Measurements from ENCODE around the gene CAB39. TPM values are rescaled to one million over a fixed set of nuclear protein-coding genes. Genes with fewer than 3 reads are reported as not detected.

Gene CAB39
- total RNA-seq, 1 experiment from 2014 or later, result 88.7 TPM

DNA sequence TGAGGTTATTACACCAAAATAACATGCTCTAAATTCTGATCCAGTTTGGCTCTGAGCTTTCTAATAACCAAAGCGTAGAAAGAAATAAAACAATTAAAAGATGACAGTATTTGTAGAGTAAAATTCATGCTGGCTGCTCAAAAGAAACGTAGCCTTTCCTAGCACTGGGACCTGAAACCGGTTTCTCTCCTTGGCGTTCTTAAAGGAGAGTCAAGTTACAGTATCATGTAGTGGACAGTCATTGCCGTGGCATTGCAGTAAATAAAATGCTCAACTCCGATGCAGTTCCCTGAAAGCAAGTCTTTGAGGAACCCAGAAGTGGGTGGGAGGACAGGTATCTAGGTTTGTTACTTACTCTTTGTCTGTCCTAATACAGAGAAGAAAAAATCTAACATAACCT is 99.4 kb downstream of the CAB39 start:
- BruUV-seq (replicated peaks), result TSS peak; percentile 9
- H3K4me3 Mint-ChIP-seq (ENCODE audit: low read depth, unreplicated experiment), result no peak overlapping the region
- no peaks in the 10 kb centered on the region for H3K4me1 Mint-ChIP-seq (ENCODE audit: low read depth, unreplicated experiment)
- TF ChIP-seq, protein P1, sequence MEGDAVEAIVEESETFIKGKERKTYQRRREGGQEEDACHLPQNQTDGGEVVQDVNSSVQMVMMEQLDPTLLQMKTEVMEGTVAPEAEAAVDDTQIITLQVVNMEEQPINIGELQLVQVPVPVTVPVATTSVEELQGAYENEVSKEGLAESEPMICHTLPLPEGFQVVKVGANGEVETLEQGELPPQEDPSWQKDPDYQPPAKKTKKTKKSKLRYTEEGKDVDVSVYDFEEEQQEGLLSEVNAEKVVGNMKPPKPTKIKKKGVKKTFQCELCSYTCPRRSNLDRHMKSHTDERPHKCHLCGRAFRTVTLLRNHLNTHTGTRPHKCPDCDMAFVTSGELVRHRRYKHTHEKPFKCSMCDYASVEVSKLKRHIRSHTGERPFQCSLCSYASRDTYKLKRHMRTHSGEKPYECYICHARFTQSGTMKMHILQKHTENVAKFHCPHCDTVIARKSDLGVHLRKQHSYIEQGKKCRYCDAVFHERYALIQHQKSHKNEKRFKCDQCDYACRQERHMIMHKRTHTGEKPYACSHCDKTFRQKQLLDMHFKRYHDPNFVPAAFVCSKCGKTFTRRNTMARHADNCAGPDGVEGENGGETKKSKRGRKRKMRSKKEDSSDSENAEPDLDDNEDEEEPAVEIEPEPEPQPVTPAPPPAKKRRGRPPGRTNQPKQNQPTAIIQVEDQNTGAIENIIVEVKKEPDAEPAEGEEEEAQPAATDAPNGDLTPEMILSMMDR (IDR thresholded peaks at IDR 0.05; ENCODE audit: unreplicated experiment), result no peak
- no peaks in the 10 kb centered on the region for H3K27me3 Mint-ChIP-seq (ENCODE audit: unreplicated experiment)
- CTCF ChIA-PET, result no interaction called here
- no peak overlapping the region for H3K27ac Mint-ChIP-seq (ENCODE audit: unreplicated experiment)
- no peak for DNase-seq
- no peaks in the 10 kb centered on the region for H3K9me3 Mint-ChIP-seq (ENCODE audit: low read depth, unreplicated experiment)
- intact Hi-C loops (cut with micrococcal nuclease; ENCODE audit: unreplicated experiment), result loop anchor here (5.0 kb wide), 1 partner anchor 195 kb away; no protein-coding TSS in a partner anchor
- H3K36me3 Mint-ChIP-seq (ENCODE audit: insufficient read depth, unreplicated experiment), result peaks cover 19% of the 10 kb centered on the region

DNA sequence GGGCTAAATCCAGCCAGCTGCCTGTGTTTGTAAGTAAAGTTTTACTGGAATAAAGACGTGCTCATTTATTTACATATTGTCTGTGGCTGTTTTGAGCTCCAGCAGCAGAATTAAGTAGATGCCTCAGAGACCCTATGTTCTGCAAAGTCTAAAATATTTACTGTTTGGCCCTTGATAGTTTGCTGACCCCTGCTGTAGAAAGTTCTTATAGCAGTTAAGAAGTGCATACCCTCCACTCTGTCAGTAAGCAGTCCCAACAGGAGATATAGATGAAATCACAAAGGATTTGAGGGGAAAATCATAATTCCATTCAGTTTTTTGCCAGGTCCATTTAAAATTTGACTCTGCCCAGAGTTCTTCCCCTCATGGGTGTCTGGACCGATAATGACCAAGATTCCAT is 102.0 kb downstream of the CAB39 start:
- no peak overlapping the region for H3K4me3 Mint-ChIP-seq (ENCODE audit: low read depth, unreplicated experiment)
- H3K27ac Mint-ChIP-seq (ENCODE audit: unreplicated experiment), result no peak overlapping the region
- H3K4me1 Mint-ChIP-seq (ENCODE audit: low read depth, unreplicated experiment), result no peaks in the 10 kb centered on the region
- H3K9me3 Mint-ChIP-seq (ENCODE audit: low read depth, unreplicated experiment), result no peaks in the 10 kb centered on the region
- no peaks in the 10 kb centered on the region for H3K27me3 Mint-ChIP-seq (ENCODE audit: unreplicated experiment)
- TF ChIP-seq, protein P1 (IDR thresholded peaks at IDR 0.05; ENCODE audit: unreplicated experiment), result no peak
- CTCF ChIA-PET, result interaction anchor here (0.5 kb wide), 1 partner anchor 194 kb away, joined by 3 read pairs; no protein-coding TSS in a partner anchor
- DNase-seq, result no peak
- no TSS peak for BruUV-seq (replicated peaks)
- intact Hi-C loops (cut with micrococcal nuclease; ENCODE audit: unreplicated experiment), result loop anchor here (5.0 kb wide), 1 partner anchor 197 kb away; no protein-coding TSS in a partner anchor
- H3K36me3 Mint-ChIP-seq (ENCODE audit: insufficient read depth, unreplicated experiment), result peaks cover 28% of the 10 kb centered on the region

DNA sequence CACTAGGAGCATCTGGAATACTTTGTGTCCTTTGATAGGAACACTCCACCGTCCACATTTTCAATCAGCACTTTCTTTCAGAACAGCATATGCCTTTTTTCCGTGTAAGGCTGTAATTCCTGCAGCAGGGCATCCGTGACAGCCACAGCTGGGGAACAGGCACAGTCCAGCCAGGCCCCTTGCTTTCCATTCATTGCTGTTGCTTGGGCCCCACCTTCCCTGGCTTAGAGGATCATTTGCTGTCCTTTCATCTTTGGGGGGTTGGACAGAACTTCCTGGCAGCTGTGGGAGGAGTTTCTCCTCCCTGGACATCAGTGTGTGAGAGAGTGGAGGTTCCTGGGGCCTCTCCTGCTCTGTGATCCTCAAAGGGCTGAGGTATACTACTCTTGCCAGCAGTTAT is 102.4 kb downstream of the CAB39 start:
- BruUV-seq (replicated peaks), result no TSS peak
- Mint-ChIP-seq H3K27me3 (ENCODE audit: unreplicated experiment) (no peaks in the 10 kb centered on the region), H3K36me3 (ENCODE audit: insufficient read depth, unreplicated experiment) (peaks cover 28% of the 10 kb centered on the region), H3K4me1 (ENCODE audit: low read depth, unreplicated experiment) (no peaks in the 10 kb centered on the region), H3K4me3 (ENCODE audit: low read depth, unreplicated experiment) (no peak overlapping the region), H3K27ac (ENCODE audit: unreplicated experiment) (no peak overlapping the region), H3K9me3 (ENCODE audit: low read depth, unreplicated experiment) (no peaks in the 10 kb centered on the region)
- TF ChIP-seq, protein P1 (IDR thresholded peaks at IDR 0.05; ENCODE audit: unreplicated experiment), result no peak
- CTCF ChIA-PET, result no interaction called here
- DNase-seq, result no peak
- intact Hi-C loops (cut with micrococcal nuclease; ENCODE audit: unreplicated experiment), result no loop called here

DNA sequence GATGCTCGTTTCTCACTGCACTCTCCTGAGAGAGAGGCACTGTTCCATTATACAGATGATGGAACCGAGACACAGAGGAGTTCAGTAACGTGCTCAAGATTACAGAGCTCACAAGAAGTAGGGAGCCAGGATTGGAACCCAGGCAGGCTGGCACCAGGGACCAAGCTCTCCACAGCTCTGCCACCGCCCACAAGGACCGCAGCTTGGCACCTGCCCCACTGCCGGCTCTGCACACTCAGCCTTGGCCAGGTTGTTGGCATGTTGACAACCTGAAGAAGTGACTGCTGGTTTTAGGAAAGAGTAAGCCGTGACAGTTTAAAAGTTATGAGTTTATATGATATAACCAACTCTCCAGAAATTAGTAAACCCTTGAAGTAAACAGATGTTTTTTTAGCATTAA is 104.1 kb downstream of the CAB39 start:
- TF ChIP-seq, protein P1 (IDR thresholded peaks at IDR 0.05; ENCODE audit: unreplicated experiment), result no peak
- intact Hi-C loops (cut with micrococcal nuclease; ENCODE audit: unreplicated experiment), result no loop called here
- Mint-ChIP-seq H3K9me3 (ENCODE audit: low read depth, unreplicated experiment) (no peaks in the 10 kb centered on the region), H3K4me1 (ENCODE audit: low read depth, unreplicated experiment) (no peaks in the 10 kb centered on the region), H3K4me3 (ENCODE audit: low read depth, unreplicated experiment) (no peak overlapping the region), H3K36me3 (ENCODE audit: insufficient read depth, unreplicated experiment) (peaks cover 15% of the 10 kb centered on the region), H3K27me3 (ENCODE audit: unreplicated experiment) (no peaks in the 10 kb centered on the region), H3K27ac (ENCODE audit: unreplicated experiment) (no peak overlapping the region)
- CTCF ChIA-PET, result no interaction called here
- no TSS peak for BruUV-seq (replicated peaks)
- no peak for DNase-seq
